H7 (cell line): ENCODE data around the gene ALDH1L1. TPM values are rescaled to one million over a fixed set of nuclear protein-coding genes. Genes with fewer than 3 reads are reported as not detected.
A peak's percentile ranks its signal among the peaks of the same experiment; 100 is the strongest.

Experiments used
- DNase-seq: peaks from one replicate; pipeline ENCODE4 v3.0.0; 2012
- H3K27me3 ChIP-seq: 2 replicates; pipeline ENCODE4 v1.6.0; 2011; ENCODE audit warnings: mild to moderate bottlenecking, low read length; ENCODE audit not compliant: control insufficient read depth, insufficient read depth
- H3K36me3 ChIP-seq: replicated peaks from 2 replicates; pipeline ENCODE4 v1.5.1; 2011; ENCODE audit warnings: low read length; ENCODE audit not compliant: control insufficient read depth, insufficient read depth
- H3K4me3 ChIP-seq: 2 replicates; pipeline ENCODE4 v1.5.1; 2011; ENCODE audit warnings: low read depth, mild to moderate bottlenecking, control low read depth, low read length, moderate library complexity; ENCODE audit not compliant: insufficient read depth
- total RNA-seq: library from RNA; depleted of rRNA; stranded (reverse); fragments of >200 nt; shearing (Covaris generic); gene quantifications from 2 replicates; pipeline ENCODE4 v1.2.3, GENCODE V29; 2014

ALDH1L1 gene
- total RNA-seq, 1 experiment from 2014 or later, result 0.28 TPM

GRCh38 chr3:126202680-126203079 lies 22.3 kb upstream of the ALDH1L1 start:
- Histone ChIP-seq H3K36me3 (no peaks in the 10 kb centered on the region), H3K4me3 (no peak overlapping the region), H3K27me3 (no peaks in the 10 kb centered on the region)
- no peak for DNase-seq

DNA sequence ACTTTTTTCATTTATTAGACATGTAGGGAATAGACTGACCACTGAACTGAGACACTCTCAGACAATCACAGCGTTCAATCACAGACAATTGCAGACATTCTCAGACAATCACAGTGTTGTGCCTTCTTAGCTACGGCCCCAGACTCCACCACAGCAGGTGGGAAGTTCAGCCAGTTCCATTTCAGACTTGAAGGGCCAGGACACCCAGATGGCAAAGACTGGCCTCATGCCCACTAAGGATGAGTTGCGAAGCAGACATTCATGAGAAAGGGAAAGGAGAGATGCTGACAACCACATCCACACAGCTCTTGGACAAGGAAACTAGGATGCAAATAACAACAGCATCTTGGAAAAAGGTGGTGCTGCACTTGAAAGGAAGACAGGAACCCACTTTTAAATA lies 21.9 kb upstream of the ALDH1L1 start:
- Histone ChIP-seq H3K27me3 (no peaks in the 10 kb centered on the region), H3K4me3 (no peak overlapping the region), H3K36me3 (no peaks in the 10 kb centered on the region)

DNA sequence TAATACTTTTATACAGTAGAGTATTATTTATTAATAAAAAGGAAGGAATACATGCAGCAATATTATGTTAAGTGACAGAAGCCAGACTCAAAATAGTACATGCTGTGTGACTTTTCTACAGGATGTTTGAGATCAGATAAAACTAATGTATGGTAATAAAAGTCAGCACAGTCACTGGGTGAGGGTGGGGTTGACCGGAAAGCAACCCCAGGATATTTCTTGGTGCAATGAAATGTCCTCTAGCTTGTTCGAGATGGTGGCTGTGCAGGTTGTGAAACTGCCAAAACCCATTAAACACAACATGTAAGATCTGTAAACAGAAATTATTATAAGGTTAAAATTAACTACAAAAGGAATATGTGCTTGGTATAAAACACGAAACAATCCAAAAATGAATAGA lies 20.8 kb upstream of the ALDH1L1 start:
- no peaks in the 10 kb centered on the region for H3K27me3 ChIP-seq
- DNase-seq, result no peak
- no peak overlapping the region for H3K4me3 ChIP-seq
- no peaks in the 10 kb centered on the region for H3K36me3 ChIP-seq

More for the DNA sequence above, 21.9 kb upstream of the ALDH1L1 start:
- DNase-seq, result no peak

GRCh38 chr3:126200534-126200933 lies 20.1 kb upstream of the ALDH1L1 start:
- Histone ChIP-seq H3K27me3 (no peaks in the 10 kb centered on the region), H3K4me3 (no peak overlapping the region), H3K36me3 (no peaks in the 10 kb centered on the region)
- DNase-seq, result no peak

- no peaks in the 10 kb centered on the region for H3K36me3 ChIP-seq
- DNase-seq, result no peak
- H3K4me3 ChIP-seq, result no peak overlapping the region
Measured at GRCh38 chr3:126199256-126199655, 18.9 kb upstream of the ALDH1L1 start.

DNA sequence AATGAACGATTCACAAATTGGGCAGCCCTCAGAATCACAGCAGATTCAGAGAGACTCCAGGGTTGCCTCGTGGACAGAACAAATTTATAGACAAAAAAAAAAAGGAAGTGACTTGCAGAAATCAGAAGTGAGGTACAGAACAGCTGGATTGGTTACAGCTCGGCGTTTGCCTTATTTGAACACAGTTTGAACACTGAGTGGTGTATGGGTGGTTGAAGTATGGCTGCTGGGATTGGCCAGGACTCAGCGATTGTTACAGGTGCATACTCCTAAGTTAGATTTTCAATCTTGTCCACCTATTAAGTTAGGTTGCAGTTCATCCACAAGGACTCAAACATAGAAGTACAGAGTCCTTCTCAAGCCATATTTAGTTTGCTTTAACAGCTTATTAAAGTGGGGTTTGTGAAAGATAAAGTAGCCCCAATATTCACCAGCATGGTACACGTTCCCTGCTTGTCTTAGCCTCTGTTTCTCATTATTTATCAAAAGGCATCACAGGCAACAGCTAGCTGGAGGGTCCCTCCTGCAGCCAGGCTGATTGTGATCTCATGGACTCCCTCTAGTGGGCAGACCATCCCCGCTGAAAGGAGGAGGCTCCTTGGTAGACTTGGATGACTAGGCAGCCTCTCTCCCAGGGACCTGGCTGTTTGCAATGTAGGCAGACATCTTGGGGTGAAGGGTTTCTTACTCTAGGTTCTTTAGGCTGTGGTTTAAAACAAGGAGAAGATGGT lies 17.6 kb upstream of the ALDH1L1 start:
- peak; percentile 80 for DNase-seq

More at GRCh38 chr3:126199256-126199655, 18.9 kb upstream of the ALDH1L1 start:
- H3K27me3 ChIP-seq, result no peaks in the 10 kb centered on the region

GRCh38 chr3:126197343-126197742 lies 17.0 kb upstream of the ALDH1L1 start:
- no peak for DNase-seq
- no peaks in the 10 kb centered on the region for H3K36me3 ChIP-seq
- H3K4me3 ChIP-seq, result no peak overlapping the region
- no peaks in the 10 kb centered on the region for H3K27me3 ChIP-seq

More for the DNA sequence above, 17.6 kb upstream of the ALDH1L1 start:
- Histone ChIP-seq H3K4me3 (no peak overlapping the region), H3K36me3 (no peaks in the 10 kb centered on the region), H3K27me3 (no peaks in the 10 kb centered on the region)

- DNase-seq, result no peak
- H3K27me3 ChIP-seq, result no peaks in the 10 kb centered on the region
- H3K36me3 ChIP-seq, result no peaks in the 10 kb centered on the region
- H3K4me3 ChIP-seq, result no peak overlapping the region
Measured at GRCh38 chr3:126194713-126195305, 14.4 kb upstream of the ALDH1L1 start.

DNA sequence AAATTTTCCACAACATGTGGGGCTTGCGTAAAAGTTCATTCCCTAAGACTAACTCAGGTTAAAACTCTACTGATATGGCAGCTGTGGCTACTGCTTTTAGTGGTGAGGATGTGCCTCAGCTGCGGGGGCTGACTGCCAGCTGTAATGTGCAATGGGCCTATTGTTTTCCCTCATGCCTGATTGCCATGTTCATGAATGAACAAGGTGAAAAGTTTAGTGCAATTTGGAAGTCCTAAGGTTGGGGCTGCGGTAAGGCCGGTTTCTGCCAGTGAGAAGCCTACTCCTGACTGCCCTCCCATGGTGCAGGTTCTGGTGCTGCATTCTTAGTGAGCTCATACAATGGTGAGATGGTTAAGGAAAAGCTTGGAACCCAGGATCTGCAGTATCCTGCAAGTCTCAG lies 10.9 kb upstream of the ALDH1L1 start:
- Histone ChIP-seq H3K4me3 (no peak overlapping the region), H3K27me3 (no peaks in the 10 kb centered on the region), H3K36me3 (no peaks in the 10 kb centered on the region)
- no peak for DNase-seq

- Histone ChIP-seq H3K4me3 (no peak overlapping the region), H3K36me3 (no peaks in the 10 kb centered on the region), H3K27me3 (peaks cover 2% of the 10 kb centered on the region; the same call in 1 of the 2 replicates)
- no peak for DNase-seq
Measured at GRCh38 chr3:126187920-126188319, 7.5 kb upstream of the ALDH1L1 start.

DNA sequence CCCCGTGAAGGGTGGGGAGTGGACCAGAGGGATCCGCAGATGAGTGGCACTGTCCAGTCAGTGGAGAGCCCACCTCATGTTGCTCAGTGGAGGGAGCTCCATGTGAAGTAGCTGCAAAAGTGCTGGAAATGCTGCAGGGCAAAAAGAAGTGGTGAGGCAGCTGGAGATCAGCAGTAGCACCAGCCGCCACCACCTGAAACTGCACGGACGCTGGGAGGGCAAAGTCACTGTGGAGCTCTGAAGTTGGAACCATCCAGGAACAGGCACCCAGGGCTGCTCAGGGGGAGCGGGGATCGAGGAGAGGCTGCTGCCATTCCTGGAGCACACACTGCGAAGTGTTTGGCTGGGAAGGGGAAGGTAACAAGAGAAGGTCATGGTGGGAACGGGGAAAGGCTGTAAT lies 6.4 kb upstream of the ALDH1L1 start:
- Histone ChIP-seq H3K27me3 (peaks cover 4% of the 10 kb centered on the region), H3K4me3 (no peak overlapping the region), H3K36me3 (no peaks in the 10 kb centered on the region)
- no peak for DNase-seq

DNA sequence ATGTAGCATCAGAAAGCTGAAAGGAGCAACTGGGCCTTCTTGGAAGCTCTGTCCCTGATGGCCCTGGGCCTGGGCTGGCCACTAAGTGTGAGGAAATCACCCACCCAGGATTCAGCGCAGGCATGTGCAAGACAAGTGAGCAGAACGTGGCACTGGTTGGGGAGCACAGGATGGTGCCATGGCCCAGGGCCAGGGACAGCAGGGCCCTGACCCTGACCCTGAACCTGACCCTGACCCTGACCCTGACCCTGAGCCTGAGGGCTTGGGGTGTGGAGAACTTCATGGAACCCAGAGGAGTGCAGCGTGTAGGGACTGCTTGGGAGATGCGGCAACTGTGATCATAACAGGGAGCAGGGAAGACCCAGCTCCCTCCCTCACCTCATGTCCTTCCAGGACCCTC lies 5.9 kb upstream of the ALDH1L1 start:
- Histone ChIP-seq H3K4me3 (no peak overlapping the region), H3K27me3 (peaks cover 9% of the 10 kb centered on the region), H3K36me3 (no peaks in the 10 kb centered on the region)
- DNase-seq, result no peak

DNA sequence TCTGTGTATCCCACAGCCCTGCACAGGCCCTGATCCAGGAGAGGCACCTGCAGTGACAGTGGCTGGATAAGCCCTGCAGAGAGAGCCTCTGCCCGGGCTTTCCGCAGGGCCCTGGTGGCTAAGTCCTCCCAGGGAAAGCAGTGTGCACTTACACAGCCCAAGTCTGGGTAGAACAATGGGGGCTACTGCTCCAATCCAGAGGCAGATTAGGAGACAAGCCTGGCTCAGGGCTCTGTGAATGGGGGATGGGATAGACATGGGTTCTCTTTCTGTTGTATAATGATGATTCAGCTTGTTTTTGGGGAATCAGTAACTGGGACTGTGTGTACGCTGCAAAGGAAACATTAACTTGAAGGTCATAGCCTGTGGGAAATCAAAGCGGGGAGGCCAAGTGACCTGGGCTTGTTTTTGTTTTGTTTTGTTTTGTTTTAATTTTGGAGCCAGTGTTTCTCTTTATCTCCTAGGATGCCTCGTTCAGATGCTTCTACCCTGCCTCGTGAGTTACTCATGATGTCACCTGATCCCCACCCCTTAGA lies 4.1 kb upstream of the ALDH1L1 start:
- no peak for DNase-seq
- Histone ChIP-seq H3K36me3 (no peaks in the 10 kb centered on the region), H3K4me3 (no peak overlapping the region), H3K27me3 (peaks cover 25% of the 10 kb centered on the region)

- no peak for DNase-seq
- Histone ChIP-seq H3K36me3 (no peaks in the 10 kb centered on the region), H3K4me3 (peak overlapping the region; percentile 53; the same call in 1 of the 2 replicates), H3K27me3 (peaks cover 34% of the 10 kb centered on the region)
Measured at GRCh38 chr3:126181398-126181725, 976 bp upstream of the ALDH1L1 start.

DNA sequence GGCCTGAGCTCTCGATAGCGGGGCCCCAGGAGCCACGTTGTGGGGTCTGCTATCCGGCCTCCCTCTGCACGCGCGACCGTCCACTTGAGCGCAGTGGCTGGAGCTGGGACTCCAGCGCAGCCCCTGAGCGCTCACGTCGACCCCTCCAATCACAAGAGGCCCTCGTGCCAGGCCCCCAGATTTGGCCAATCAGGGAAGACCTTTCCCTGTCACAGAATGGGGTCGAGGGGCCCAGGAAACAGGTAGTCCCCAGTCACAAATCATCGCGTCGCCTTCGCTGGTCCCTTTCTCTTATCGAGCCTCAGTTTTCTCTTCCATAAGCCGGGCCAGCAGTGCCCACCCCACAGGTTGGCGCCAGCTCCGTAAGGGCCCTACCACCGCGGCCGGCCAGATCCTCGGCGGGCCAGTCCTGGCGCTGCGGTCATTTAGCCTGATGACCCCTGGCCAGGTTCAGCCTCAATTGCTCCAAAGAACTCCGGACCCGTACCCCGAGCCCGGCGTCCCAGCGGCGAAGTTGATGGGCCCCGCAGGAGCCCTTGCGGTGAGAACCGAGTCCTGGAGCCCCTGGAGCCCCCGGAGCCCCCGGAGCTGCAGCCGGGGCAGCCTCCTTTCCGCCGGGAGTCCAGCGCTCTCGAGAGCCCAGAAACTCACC lies 435 bp downstream of the ALDH1L1 start:
- Histone ChIP-seq H3K27me3 (peaks cover 34% of the 10 kb centered on the region), H3K4me3 (peak overlapping the region; percentile 53), H3K36me3 (no peaks in the 10 kb centered on the region)
- DNase-seq, result peak; percentile 91
